ENCODE data around the gene FGD3. TPM values are rescaled to one million over a fixed set of nuclear protein-coding genes. Genes with fewer than 3 reads are reported as not detected.

FGD3 gene
- total RNA-seq, 1 experiment from 2014 or later = 1.8 TPM

DNA sequence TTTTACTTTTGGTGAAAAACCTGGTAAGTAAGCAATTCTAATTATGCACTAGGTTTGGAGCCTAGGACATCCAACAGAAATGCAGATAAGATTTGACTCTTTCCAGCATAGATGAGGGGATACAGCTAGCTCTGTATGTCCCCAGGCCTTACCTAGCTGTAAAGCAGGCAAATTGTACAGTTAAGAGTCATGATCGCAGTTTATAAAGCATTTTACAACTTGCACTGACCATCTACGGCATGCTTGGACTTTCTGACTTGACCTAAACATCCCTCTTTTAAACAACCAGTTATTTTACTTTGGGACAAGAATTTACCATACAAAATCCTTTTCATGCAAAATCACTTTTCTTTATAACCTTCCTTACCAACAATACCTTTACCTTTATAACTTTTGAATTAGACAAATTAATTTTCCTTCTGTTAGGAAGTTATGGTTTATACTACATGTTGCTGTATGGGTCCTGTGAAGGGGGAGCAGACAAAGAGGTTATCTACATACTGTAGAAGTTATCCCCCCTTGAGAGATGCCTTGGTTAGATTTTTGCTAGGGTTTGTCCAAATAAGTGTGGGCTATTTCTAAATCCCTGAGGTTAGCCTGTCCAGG lies 36.8 kb downstream of the FGD3 start:
- Mint-ChIP-seq H3K4me3 (no peak overlapping the region), H3K9me3 (peaks cover 86 to 87% of the 10 kb centered on the region in 2 experiments), H3K27ac (no peak overlapping the region), H3K4me1 (peaks cover 19 to 20% of the 10 kb centered on the region in 2 experiments), H3K36me3 (ENCODE audit: insufficient read depth in 1 of 3, low read depth in 3 of 3) (peaks cover 41 to 85% (median 62%) of the 10 kb centered on the region in 3 experiments), H3K27me3 (ENCODE audit: low read depth) (no peaks in the 10 kb centered on the region; the same call in none of the 2 replicates)
- no peak overlapping the region for H2BK12ac ChIP-seq (ENCODE audit: insufficient read length, low read depth, low read length)
- no peak overlapping the region for H4K5ac ChIP-seq (ENCODE audit: insufficient read length, low read depth, low read length)
- no peak for DNase-seq
- H2BK5ac ChIP-seq (ENCODE audit: insufficient read length, low read length) = no peak overlapping the region
- no peak for TF ChIP-seq CTCF (conservative IDR thresholded peaks at IDR 0.05)
- H3K14ac ChIP-seq (ENCODE audit: insufficient read depth, low read length) = no peak overlapping the region
- no peak overlapping the region for H3T11ph ChIP-seq (ENCODE audit: low read length)
- no peaks in the 10 kb centered on the region for H4K20me1 ChIP-seq (ENCODE audit: control insufficient read depth, insufficient read depth, insufficient read length)
- H3K4ac ChIP-seq (ENCODE audit: low read depth, low read length) = no peak overlapping the region
- no peak overlapping the region for H4K8ac ChIP-seq (replicated peaks; ENCODE audit: insufficient read length, low read depth, low read length)
- no peaks in the 10 kb centered on the region for H3K79me2 ChIP-seq (ENCODE audit: insufficient read depth, low read length)
- no peak overlapping the region for H4K91ac ChIP-seq (ENCODE audit: insufficient read length, low read depth, low read length)
- peaks cover 36% of the 10 kb centered on the region for H3K9me3 ChIP-seq (ENCODE audit: control insufficient read depth, low read depth, low read length)
- no peak overlapping the region for H3K27ac ChIP-seq (ENCODE audit: insufficient read length, low read depth, low read length)
- H3K9ac ChIP-seq (ENCODE audit: extremely low read depth, insufficient read length, low read length) = no peak overlapping the region
- H2BK20ac ChIP-seq (ENCODE audit: low read depth, low read length, poor library complexity, severe bottlenecking) = no peak overlapping the region
- H3K23ac ChIP-seq (ENCODE audit: insufficient read length, low read depth, low read length) = no peak overlapping the region
- H3K23me2 ChIP-seq (ENCODE audit: insufficient read length, low read depth, low read length, poor library complexity, severe bottlenecking) = no peaks in the 10 kb centered on the region
- no peaks in the 10 kb centered on the region for H3K79me1 ChIP-seq (ENCODE audit: insufficient read depth, low read depth, low read length, poor library complexity, severe bottlenecking)
- H2BK15ac ChIP-seq (ENCODE audit: low read depth, low read length) = no peak overlapping the region
- no peak overlapping the region for H3K4me2 ChIP-seq (ENCODE audit: insufficient read depth, insufficient read length, low read length)
- H3K27me3 ChIP-seq (ENCODE audit: insufficient read depth, low read length) = no peaks in the 10 kb centered on the region
- WGBS (ENCODE audit: extremely low coverage, insufficient read length, low lambda C conversion rate) = no CpG with 5 or more reads among the region's 2 CpGs
- no peak overlapping the region for H2BK120ac ChIP-seq (ENCODE audit: low read depth, low read length, poor library complexity, severe bottlenecking)
- no peak overlapping the region for H3K18ac ChIP-seq (ENCODE audit: insufficient read length, low read depth, low read length)
- H3K56ac ChIP-seq (ENCODE audit: insufficient read length, low read depth, low read length) = no peak overlapping the region
- H2AFZ ChIP-seq (ENCODE audit: low read length) = no peak overlapping the region
- peaks cover 2% of the 10 kb centered on the region; the same call in 1 of the 2 replicates for H3K4me1 ChIP-seq (ENCODE audit: insufficient read depth, low read length)
- H2AK5ac ChIP-seq (ENCODE audit: insufficient read length, low read length) = no peak overlapping the region
